LNCAP (cell line): ENCODE measurements around the gene PLXNC1.

Experiments
- CTCF ChIP-seq: fragments of 450-650 bp; IDR thresholded peaks from 2 replicates; pipeline ENCODE4 v1.5.1; 2017; ENCODE audit warnings: mild to moderate bottlenecking

Gene PLXNC1

GRCh38 chr12:94285943-94286582 lies 137.7 kb downstream of the PLXNC1 start:
- no peak for TF ChIP-seq CTCF

- TF ChIP-seq CTCF: no peak
Observed at GRCh38 chr12:94286583-94287244, 138.3 kb downstream of the PLXNC1 start.

- no peak for TF ChIP-seq CTCF
Observed at GRCh38 chr12:94287245-94287628, 138.9 kb downstream of the PLXNC1 start.

GRCh38 chr12:94289461-94290312 lies 141.3 kb downstream of the PLXNC1 start:
- no peak for TF ChIP-seq CTCF

GRCh38 chr12:94290353-94290752 lies 142.0 kb downstream of the PLXNC1 start:
- no peak for TF ChIP-seq CTCF

GRCh38 chr12:94297096-94297699 lies 148.8 kb downstream of the PLXNC1 start:
- TF ChIP-seq CTCF: no peak

- TF ChIP-seq CTCF: no peak
Observed at GRCh38 chr12:94297876-94298505, 149.6 kb downstream of the PLXNC1 start.
